GM23338 (cell line): Measurements from ENCODE around the gene TIMP3. TPM values are rescaled to one million over a fixed set of nuclear protein-coding genes. Genes with fewer than 3 reads are reported as not detected.

Experiments
- ATAC-seq: fragments of 200-7000 bp; cut with Tn5 transposase; 3 replicates; pipeline ENCODE4 v1.9.1; 2020
- DNase-seq: peaks from one replicate; pipeline ENCODE4 v3.0.0-alpha.2; 2015; ENCODE audit warnings: low spot score
- H2AFZ ChIP-seq: fragments of 200-600 bp; sonication (generic); 2 replicates; pipeline ENCODE4 v1.8.0; 2016; ENCODE audit warnings: antibody characterized with exemption, mild to moderate bottlenecking, moderate library complexity
- H3F3A ChIP-seq: fragments of 200-600 bp; sonication (generic); replicated peaks from 2 replicates; pipeline ENCODE4 v1.8.0; 2017; ENCODE audit warnings: antibody characterized with exemption, mixed run types, low read depth
- H3K27ac ChIP-seq: fragments of 200-600 bp; sonication (generic); 2 replicates; pipeline ENCODE4 v1.6.1; 2016; ENCODE audit warnings: low read depth
- H3K27me3 ChIP-seq: fragments of 200-600 bp; sonication (generic); 2 replicates; pipeline ENCODE4 v1.8.0; 2016; ENCODE audit warnings: mild to moderate bottlenecking, mixed run types, moderate library complexity; ENCODE audit not compliant: insufficient read depth
- H3K36me3 ChIP-seq: fragments of 200-600 bp; sonication (generic); 2 replicates; pipeline ENCODE4 v1.8.0; 2016; ENCODE audit warnings: mild to moderate bottlenecking; ENCODE audit not compliant: insufficient read depth
- H3K4me1 ChIP-seq: fragments of 200-600 bp; sonication (generic); 2 replicates; pipeline ENCODE4 v1.8.0; 2016; ENCODE audit warnings: mild to moderate bottlenecking, moderate library complexity; ENCODE audit not compliant: insufficient read depth
- H3K4me2 ChIP-seq: fragments of 200-600 bp; sonication (generic); 2 replicates; pipeline ENCODE4 v1.7.1; 2017; ENCODE audit warnings: mixed run types
- H3K4me3 ChIP-seq: fragments of 200-600 bp; sonication (generic); 2 replicates; pipeline ENCODE4 v1.6.1; 2016; ENCODE audit warnings: mixed run types
- H3K79me2 ChIP-seq: fragments of 200-600 bp; sonication (generic); replicated peaks from 2 replicates; pipeline ENCODE4 v1.8.0; 2017; ENCODE audit warnings: mild to moderate bottlenecking; ENCODE audit not compliant: insufficient read depth
- H3K9me2 ChIP-seq: fragments of 200-600 bp; sonication (generic); 2 replicates; pipeline ENCODE4 v1.8.0; 2017; ENCODE audit not compliant: insufficient read depth
- H4K20me1 ChIP-seq: fragments of 200-600 bp; sonication (generic); replicated peaks from 2 replicates; pipeline ENCODE4 v1.8.0; 2017; ENCODE audit warnings: mild to moderate bottlenecking; ENCODE audit not compliant: insufficient read depth
- H3K27ac Mint-ChIP-seq: 2 replicates; pipeline ENCODE4 v1.8.0; 2020; ENCODE audit warnings: inconsistent platforms, mild to moderate bottlenecking, moderate library complexity, mixed read lengths
- H3K27me3 Mint-ChIP-seq: 3 replicates; pipeline ENCODE4 v1.8.0; 2022; ENCODE audit warnings: low read depth, mild to moderate bottlenecking, moderate library complexity, mixed read lengths, inconsistent platforms; ENCODE audit not compliant: insufficient read depth, poor library complexity
- H3K36me3 Mint-ChIP-seq: 3 replicates; pipeline ENCODE4 v1.8.0; 2021; ENCODE audit warnings: low read depth, mild to moderate bottlenecking, inconsistent platforms, moderate library complexity, mixed read lengths
- H3K4me1 Mint-ChIP-seq: 3 replicates; pipeline ENCODE4 v1.8.0; 2020; ENCODE audit warnings: mild to moderate bottlenecking, inconsistent platforms, mixed read lengths
- H3K4me3 Mint-ChIP-seq: 3 replicates; pipeline ENCODE4 v1.8.0; 2021; ENCODE audit warnings: moderate library complexity, mild to moderate bottlenecking, inconsistent platforms, mixed read lengths
- H3K9me3 Mint-ChIP-seq: 3 replicates; pipeline ENCODE4 v1.8.0; 2020; ENCODE audit warnings: moderate library complexity, mild to moderate bottlenecking, inconsistent platforms, mixed read lengths
- CREB1 ChIP-seq: fragments of 250-450 bp; sonication (Bioruptor Pico); IDR thresholded peaks from 2 replicates; pipeline ENCODE4 v1.5.0; 2020; ENCODE audit warnings: low read depth, mild to moderate bottlenecking, moderate library complexity
- CTCF ChIP-seq, 2 experiments: fragments of 200-600 bp in 1 of 2; sonication (generic) in 1 of 2; conservative IDR thresholded peaks; 2 replicates each; pipeline versions ENCODE4 v1.5.1 to v1.6.1; 2016 to 2017; ENCODE audit warnings: antibody characterized with exemption in 2 of 2, low read depth in 2 of 2, mild to moderate bottlenecking in 2 of 2, moderate library complexity in 1 of 2
- EZH2 ChIP-seq: fragments of 200-600 bp; sonication (generic); IDR thresholded peaks from one replicate; pipeline ENCODE4 v1.8.0; 2017; ENCODE audit warnings: antibody characterized with exemption, mild to moderate bottlenecking, low read depth; ENCODE audit not compliant: unreplicated experiment
- EZH2phosphoT487 ChIP-seq: fragments of 200-600 bp; sonication (generic); IDR thresholded peaks from one replicate; pipeline ENCODE4 v1.8.1; 2018; ENCODE audit warnings: antibody characterized with exemption; ENCODE audit not compliant: unreplicated experiment
- NANOG ChIP-seq: IDR thresholded peaks from 2 replicates; pipeline ENCODE4 v1.6.1; 2016; ENCODE audit warnings: antibody characterized with exemption, borderline replicate concordance
- POLR2AphosphoS5 ChIP-seq: IDR thresholded peaks from 2 replicates; pipeline ENCODE4 v1.6.1; 2016; ENCODE audit warnings: antibody characterized with exemption, low read depth
- REST ChIP-seq: IDR thresholded peaks from one replicate; pipeline ENCODE4 v1.6.1; 2018; ENCODE audit warnings: antibody characterized with exemption; ENCODE audit not compliant: unreplicated experiment
- STAT1 ChIP-seq: IDR thresholded peaks from one replicate; pipeline ENCODE4 v1.6.1; 2016; ENCODE audit warnings: antibody characterized with exemption; ENCODE audit not compliant: unreplicated experiment
- ZNF114 ChIP-seq: fragments of 250-450 bp; sonication (Bioruptor Pico); IDR thresholded peaks from 2 replicates; pipeline ENCODE4 v1.5.0; 2020; ENCODE audit warnings: mild to moderate bottlenecking, moderate library complexity
- ZNF331 ChIP-seq: fragments of 250-450 bp; sonication (Bioruptor Pico); IDR thresholded peaks from 2 replicates; pipeline ENCODE4 v1.5.0; 2020; ENCODE audit warnings: low read depth, mild to moderate bottlenecking, moderate library complexity
- polyA plus RNA-seq: library from polyadenylated mRNA; unstranded; fragments of >200 nt; fragmentation: Nextera tagmentation; extraction: Ambion mirVana; gene quantifications from 2 replicates; pipeline ENCODE4 v1.2.1, GENCODE V29; 2016
- total RNA-seq: library from RNA; depleted of rRNA; stranded (reverse); fragments of >200 nt; shearing (Covaris generic); gene quantifications from 2 replicates; pipeline ENCODE4 v1.2.3, GENCODE V29; 2014

The TIMP3 gene
- total and polyA plus RNA-seq, 2 experiments from 2014 or later = 1.4 to 4.3 TPM

- H3K27me3 ChIP-seq = no peaks in the 10 kb centered on the region
- H3K27ac ChIP-seq = no peak overlapping the region
- Mint-ChIP-seq H3K27me3 (peaks cover 2% of the 10 kb centered on the region), H3K4me1 (peaks cover 15% of the 10 kb centered on the region), H3K36me3 (no peaks in the 10 kb centered on the region), H3K9me3 (no peaks in the 10 kb centered on the region), H3K4me3 (no peak overlapping the region), H3K27ac (no peak overlapping the region)
- no peaks in the 10 kb centered on the region for H3K9me2 ChIP-seq
- H3F3A ChIP-seq = no peaks in the 10 kb centered on the region
- no peaks in the 10 kb centered on the region for H3K36me3 ChIP-seq
- no peaks in the 10 kb centered on the region for H3K79me2 ChIP-seq
- no peaks in the 10 kb centered on the region for H3K4me1 ChIP-seq
- peaks cover 8% of the 10 kb centered on the region for H4K20me1 ChIP-seq
- no peak overlapping the region for H3K4me3 ChIP-seq
- TF ChIP-seq REST = no peak
- no peak for TF ChIP-seq EZH2phosphoT487
- TF ChIP-seq ZNF114 (CRISPR knock-in tag) = no peak
- TF ChIP-seq CREB1 = no peak
- TF ChIP-seq EZH2 = no peak
- H3K4me2 ChIP-seq = no peak overlapping the region
- ATAC-seq (no peak), DNase-seq (no peak)
- no peak overlapping the region for H2AFZ ChIP-seq
Observed at GRCh38 chr22:32780726-32781310, 20.7 kb upstream of the TIMP3 start.

GRCh38 chr22:32781695-32782094 is 19.8 kb upstream of the TIMP3 start:
- H3K4me1 ChIP-seq = no peaks in the 10 kb centered on the region
- H3K9me3 Mint-ChIP-seq = no peaks in the 10 kb centered on the region
- H3K4me2 ChIP-seq = no peak overlapping the region
- no peak overlapping the region for H3K4me3 Mint-ChIP-seq
- no peaks in the 10 kb centered on the region for H3K36me3 Mint-ChIP-seq
- H3K4me1 Mint-ChIP-seq = peaks cover 15% of the 10 kb centered on the region
- H3K27me3 ChIP-seq = no peaks in the 10 kb centered on the region
- peaks cover 7% of the 10 kb centered on the region for H4K20me1 ChIP-seq
- H3K9me2 ChIP-seq = no peaks in the 10 kb centered on the region
- no peak for ATAC-seq
- no peak overlapping the region for H3K27ac Mint-ChIP-seq
- no peaks in the 10 kb centered on the region for H3K79me2 ChIP-seq
- TF ChIP-seq ZNF331 = no peak
- TF ChIP-seq NANOG = no peak
- TF ChIP-seq CREB1 = no peak
- TF ChIP-seq CTCF (conservative IDR thresholded peaks at IDR 0.05; ENCODE audit: low read depth in 2 of 2) = no peak
- TF ChIP-seq EZH2phosphoT487 = no peak
- no peak for TF ChIP-seq EZH2
- TF ChIP-seq STAT1 = no peak
- TF ChIP-seq POLR2AphosphoS5 = no peak
- no peak for TF ChIP-seq REST
- no peaks in the 10 kb centered on the region for H3K36me3 ChIP-seq
- no peak for DNase-seq
- H3K4me3 ChIP-seq = no peak overlapping the region
- H3K27ac ChIP-seq = no peak overlapping the region
- H3F3A ChIP-seq = no peaks in the 10 kb centered on the region
- peaks cover 2% of the 10 kb centered on the region for H3K27me3 Mint-ChIP-seq
- no peak overlapping the region for H2AFZ ChIP-seq
